ENCODE results near the gene GPC3.

The GPC3 gene

DNA sequence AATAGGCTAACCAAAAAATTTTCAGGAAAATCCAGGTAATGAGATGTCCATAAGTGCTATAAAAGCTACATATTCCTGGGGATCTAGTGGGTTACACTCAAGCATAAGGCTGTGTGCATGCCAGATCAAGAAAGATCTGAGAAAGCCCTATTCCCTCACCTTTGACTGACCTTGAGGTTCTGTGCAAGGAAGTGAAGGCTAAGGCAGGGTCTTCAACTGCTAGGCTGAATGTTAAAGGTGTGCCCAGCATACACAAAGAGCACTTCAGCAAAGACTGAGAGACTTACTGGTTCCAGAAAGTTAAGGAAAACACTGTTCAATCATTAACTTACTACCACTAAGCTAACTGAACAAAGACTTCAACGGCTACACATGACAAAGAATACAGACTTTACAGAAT is 269.7 kb downstream of the GPC3 start:
- DNase-seq (ENCODE audit: low read depth) = no peak
- H3K4me3 ChIP-seq (ENCODE audit: low read depth, low read length) = no peak overlapping the region
- TF ChIP-seq, protein P1, sequence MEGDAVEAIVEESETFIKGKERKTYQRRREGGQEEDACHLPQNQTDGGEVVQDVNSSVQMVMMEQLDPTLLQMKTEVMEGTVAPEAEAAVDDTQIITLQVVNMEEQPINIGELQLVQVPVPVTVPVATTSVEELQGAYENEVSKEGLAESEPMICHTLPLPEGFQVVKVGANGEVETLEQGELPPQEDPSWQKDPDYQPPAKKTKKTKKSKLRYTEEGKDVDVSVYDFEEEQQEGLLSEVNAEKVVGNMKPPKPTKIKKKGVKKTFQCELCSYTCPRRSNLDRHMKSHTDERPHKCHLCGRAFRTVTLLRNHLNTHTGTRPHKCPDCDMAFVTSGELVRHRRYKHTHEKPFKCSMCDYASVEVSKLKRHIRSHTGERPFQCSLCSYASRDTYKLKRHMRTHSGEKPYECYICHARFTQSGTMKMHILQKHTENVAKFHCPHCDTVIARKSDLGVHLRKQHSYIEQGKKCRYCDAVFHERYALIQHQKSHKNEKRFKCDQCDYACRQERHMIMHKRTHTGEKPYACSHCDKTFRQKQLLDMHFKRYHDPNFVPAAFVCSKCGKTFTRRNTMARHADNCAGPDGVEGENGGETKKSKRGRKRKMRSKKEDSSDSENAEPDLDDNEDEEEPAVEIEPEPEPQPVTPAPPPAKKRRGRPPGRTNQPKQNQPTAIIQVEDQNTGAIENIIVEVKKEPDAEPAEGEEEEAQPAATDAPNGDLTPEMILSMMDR (conservative IDR thresholded peaks at IDR 0.05; ENCODE audit: low read depth, low read length) = no peak

DNA sequence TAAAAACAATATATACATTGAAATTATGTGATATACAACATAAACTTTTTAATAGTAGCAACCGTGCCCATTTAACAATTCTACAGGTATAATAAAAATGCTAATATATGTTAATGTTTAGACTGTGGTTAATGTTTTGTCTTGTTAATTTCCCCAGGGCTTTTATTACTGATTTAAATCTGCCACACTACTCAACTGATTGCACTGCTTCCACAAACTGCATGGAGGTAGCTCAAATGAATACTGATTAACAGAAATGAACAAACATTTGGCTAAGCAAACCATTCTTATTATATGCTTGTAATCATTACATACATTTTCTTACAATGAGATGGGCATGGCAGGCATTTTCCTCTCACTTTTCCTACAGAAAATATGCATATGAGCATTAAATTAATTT is 275.9 kb downstream of the GPC3 start:
- no peak overlapping the region for H3K4me3 ChIP-seq (ENCODE audit: low read depth, low read length)
- TF ChIP-seq, protein P1 (conservative IDR thresholded peaks at IDR 0.05; ENCODE audit: low read depth, low read length) = no peak
- no peak for DNase-seq (ENCODE audit: low read depth)

DNA sequence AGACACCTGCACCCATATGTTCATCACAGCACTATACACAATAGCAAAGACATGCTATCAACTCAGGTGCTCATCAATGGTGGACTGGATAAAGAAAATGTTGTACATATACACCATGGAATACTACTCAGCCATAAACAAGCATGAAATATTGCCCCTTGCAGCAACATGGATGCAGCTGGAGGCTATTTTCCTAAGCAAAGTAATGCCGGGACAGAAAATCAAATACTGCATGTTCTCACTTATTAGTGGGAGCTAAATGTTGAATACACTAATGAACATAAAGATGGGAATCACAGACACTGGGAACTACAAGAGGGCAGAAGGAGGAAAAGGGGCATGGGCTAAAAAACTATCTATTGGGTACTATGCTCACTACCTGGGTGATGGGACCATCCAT is 278.5 kb downstream of the GPC3 start:
- TF ChIP-seq, protein P1 (conservative IDR thresholded peaks at IDR 0.05; ENCODE audit: low read depth, low read length) = no peak
- H3K4me3 ChIP-seq (ENCODE audit: low read depth, low read length) = no peak overlapping the region
- DNase-seq (ENCODE audit: low read depth) = no peak

DNA sequence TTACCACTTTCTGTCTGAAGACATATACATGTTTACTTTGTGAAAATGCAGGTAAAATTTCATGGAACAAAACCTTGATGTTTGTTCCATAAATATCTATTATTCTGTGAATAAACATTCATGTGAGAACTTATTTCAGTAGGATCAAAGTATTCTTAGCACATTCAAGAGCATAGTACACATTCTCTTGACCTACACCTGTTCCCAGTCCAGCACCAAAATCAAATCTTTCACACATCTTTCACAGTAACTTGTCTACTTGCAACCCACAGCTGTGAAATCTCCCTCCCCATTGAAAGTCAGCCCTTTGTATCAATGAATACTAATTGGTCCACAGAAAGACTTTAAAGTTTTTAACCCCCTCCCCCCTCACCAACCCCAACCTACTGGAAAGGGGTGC is 283.2 kb downstream of the GPC3 start:
- no peak for DNase-seq (ENCODE audit: low read depth)
- H3K4me3 ChIP-seq (ENCODE audit: low read depth, low read length) = no peak overlapping the region
- TF ChIP-seq, protein P1 (conservative IDR thresholded peaks at IDR 0.05; ENCODE audit: low read depth, low read length) = no peak

DNA sequence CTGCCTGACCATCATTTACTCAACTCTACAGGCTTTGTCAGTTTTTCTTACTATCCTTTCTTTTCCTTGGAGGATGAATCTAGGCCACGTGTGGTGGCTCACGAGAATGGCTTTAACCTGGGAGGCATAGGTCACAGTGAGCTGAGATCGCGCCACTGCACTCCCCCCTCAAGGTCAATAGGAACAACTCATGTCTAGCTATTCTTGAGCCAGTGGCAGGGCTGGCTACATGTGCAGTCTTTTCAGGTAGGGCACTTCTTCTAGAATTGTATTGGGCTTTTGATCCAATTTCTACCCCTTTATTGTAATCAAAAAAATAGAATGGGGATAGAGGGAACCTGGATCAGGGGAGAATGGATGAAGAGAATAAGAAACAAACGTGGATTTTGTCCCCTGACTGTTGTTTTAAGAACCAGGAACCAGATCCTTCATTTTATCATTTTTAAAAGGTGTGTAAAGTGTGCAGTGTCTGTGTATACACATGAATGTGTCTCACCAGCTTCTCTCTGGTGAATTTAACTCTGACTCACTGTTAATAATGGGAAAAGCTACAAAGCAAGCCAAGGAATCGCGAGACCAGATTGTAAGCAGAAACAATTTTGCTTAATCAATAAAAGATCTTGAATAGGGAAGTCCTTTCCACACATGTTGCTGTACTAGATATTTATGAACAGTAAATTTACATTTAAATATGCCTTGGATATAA is 286.2 kb downstream of the GPC3 start:
- no peak overlapping the region for H3K4me3 ChIP-seq (ENCODE audit: low read depth, low read length)
- DNase-seq (ENCODE audit: low read depth) = peak; percentile 1
- TF ChIP-seq, protein P1 (conservative IDR thresholded peaks at IDR 0.05; ENCODE audit: low read depth, low read length) = no peak

DNA sequence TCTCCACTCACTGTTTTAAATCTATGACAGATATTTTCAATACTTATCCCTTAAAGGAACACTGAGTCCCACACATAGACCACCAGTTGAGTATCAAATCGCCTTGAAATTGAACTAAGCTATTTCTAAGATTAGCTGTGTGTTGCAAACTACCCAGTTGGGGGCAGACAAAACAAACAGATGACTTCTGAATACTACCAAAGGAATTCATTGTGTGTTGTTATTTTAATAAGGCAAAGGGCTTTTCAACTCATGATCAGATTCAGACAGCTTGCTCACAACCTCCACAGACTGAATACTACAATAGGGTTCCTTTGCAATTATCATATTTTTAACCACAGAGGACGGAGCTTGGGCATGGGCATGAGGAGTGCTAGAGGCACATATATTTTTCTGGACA is 287.1 kb downstream of the GPC3 start:
- no peak overlapping the region for H3K4me3 ChIP-seq (ENCODE audit: low read depth, low read length)
- peak; percentile 69 for DNase-seq (ENCODE audit: low read depth)
- TF ChIP-seq, protein P1 (conservative IDR thresholded peaks at IDR 0.05; ENCODE audit: low read depth, low read length) = peak; percentile 45

DNA sequence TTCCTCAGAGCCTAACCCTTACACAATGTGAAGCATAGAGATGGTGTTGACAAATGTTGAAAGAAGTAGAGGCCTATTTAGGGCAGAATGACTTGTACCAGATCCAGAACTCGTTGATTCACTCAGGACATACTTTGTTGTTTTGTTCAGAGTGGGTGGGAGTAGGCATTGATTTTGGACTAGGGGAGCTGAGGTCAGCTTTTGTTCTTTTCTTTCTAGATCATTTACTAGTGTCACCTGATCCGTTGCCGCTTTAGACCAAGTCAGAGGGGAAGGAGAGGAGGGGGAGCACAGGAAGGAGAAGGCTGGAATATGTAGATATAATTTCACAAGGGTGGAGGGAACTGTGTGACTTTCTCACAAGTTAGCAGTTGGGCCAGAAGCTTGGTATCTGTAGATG is 287.7 kb downstream of the GPC3 start:
- DNase-seq (ENCODE audit: low read depth) = peak; percentile 29
- TF ChIP-seq, protein P1 (conservative IDR thresholded peaks at IDR 0.05; ENCODE audit: low read depth, low read length) = no peak
- H3K4me3 ChIP-seq (ENCODE audit: low read depth, low read length) = no peak overlapping the region

All from choroid plexus epithelial cell (primary cell).